NCI-H446 treated with DMSO at 0.1 percent for 48 hours (cell line): ENCODE measurements around the gene PRKN.

Experiments used
- DNase-seq: peaks from one replicate; lab custom pipeline; 2025; lab: John Stamatoyannopoulos, UW

The PRKN gene

DNA sequence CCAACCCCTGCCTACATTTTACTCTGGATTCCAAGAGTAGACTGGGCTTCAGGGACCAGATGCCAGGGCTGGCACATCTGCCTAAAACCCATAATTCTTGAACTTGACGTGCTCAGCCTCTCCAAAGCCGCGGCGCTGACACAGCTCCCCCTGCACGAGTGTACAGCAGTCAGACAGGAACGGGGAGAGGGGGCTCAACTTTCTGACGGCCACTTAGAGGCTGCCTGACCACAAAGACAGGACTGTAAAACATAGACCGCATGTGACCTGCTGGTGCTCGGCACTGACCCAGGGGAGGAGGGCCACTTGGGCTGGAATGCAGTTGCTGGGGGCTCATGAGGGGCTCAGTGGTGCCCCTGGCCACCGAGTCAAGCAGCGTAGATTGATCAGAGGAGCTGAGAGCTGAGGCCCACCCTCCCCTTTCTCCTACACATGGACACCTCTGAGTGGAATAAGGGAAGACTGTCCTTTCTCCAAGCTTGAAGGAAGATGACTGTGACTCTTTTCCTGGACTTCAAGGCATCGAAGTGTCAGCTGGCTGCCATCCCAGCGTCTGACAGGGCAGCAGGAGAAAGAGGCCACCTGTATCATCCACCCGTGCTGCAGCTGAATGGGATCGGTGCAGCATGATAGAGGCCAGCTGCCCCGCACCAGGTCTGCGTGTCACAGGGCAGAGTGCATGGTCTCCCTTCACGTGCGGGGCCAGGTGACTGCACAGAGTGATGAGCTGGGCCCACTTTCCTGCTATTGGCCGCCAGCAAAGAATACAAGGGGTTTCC lies 1282.4 kb downstream of the PRKN start:
- DNase-seq = no peak

DNA sequence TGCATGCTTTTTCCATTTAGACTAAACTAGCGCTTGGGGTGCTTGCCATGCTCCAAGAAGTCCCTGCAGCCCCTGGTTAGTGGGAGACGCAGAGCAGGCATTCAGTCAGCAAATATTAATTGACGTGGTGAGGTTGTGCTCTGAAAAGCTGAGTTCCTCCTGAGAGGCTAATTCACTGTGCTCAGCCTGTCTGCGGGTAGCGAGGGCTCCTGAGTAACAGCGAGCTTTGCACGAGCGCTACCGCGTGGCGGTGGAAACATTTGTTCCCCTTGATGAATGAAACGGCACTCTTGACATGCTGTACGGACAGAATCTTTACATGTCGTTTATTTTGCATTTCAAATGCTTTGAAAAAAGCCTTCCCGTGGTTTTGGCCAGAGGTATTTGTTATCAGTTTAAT lies 1283.1 kb downstream of the PRKN start:
- DNase-seq = no peak

DNA sequence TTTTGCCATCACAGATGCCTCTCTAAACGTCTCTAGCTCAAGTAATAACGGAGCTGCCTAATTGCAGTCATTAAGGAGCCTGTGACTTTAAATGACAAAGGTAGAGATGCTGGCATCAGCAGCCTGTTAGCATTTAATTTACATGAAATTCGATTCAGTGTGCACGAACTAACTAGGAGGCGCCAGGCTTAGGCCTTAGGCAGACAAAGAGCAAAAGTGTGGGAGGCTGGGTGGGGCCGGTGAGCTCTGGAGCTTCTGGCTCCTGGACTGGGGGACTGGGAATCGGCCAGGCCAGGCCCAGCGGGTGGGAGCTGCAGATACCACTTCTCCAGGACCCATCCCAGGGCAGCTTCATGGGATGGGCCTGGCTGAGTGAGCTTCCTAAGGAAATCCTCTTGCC lies 1283.7 kb downstream of the PRKN start:
- DNase-seq = peak; percentile 47

DNA sequence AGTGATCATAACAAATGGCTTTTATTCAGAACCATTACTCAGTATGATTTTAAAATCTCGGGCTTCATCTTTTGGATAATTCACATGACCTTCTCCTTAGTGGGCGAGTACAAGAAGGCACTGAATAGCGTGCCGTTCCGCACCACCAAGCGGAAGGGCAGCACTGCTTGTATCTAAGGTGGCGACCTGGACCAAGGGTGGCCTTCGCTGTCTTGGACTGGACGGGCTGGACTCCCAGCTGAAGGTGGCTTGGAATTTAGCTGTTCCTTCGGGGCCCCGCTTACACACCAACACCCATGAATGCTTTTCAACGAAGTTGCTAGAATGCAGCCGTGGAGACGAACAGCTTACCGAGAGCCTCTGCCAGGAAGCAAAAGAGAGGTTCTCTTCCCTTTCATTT lies 1285.1 kb downstream of the PRKN start:
- DNase-seq = no peak

DNA sequence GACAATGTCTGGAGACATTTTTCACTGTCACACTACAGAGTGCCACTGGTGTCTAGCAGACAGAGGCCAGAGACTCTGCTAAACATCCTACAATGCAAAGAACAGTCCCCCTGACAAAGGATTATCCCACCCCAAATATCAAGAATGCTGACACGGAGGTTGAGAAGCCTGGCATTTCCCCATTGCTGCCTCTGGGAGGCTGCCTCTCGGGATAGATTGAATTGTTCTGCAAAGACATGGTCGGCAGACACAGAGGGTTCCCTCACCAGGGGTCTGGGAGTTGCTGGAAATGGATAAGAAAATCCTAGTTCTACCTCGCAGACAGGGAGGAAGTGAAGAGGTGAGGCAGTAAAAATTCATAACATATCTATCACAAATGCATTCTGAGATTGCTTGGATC lies 1287.3 kb downstream of the PRKN start:
- DNase-seq = no peak

DNA sequence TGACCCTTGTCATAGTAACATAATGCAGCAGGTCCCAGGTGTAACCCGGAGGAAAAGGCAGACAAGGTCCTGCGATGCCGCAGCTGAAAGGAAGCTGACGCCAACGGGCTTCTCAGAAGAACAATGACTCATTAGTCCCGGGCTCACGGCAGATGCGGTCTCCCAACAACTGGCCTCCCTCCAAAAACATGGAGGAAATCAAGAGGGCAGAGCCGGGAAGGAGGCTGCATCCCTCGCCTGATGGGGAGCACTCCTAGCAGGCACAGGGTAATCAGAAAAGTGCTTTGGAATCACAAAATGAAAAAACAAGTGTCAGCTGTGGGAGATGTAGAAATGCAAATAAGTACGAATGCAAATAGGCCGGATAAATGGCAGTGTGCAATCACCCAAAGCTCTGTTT lies 1288.5 kb downstream of the PRKN start:
- peak; percentile 28 for DNase-seq

DNA sequence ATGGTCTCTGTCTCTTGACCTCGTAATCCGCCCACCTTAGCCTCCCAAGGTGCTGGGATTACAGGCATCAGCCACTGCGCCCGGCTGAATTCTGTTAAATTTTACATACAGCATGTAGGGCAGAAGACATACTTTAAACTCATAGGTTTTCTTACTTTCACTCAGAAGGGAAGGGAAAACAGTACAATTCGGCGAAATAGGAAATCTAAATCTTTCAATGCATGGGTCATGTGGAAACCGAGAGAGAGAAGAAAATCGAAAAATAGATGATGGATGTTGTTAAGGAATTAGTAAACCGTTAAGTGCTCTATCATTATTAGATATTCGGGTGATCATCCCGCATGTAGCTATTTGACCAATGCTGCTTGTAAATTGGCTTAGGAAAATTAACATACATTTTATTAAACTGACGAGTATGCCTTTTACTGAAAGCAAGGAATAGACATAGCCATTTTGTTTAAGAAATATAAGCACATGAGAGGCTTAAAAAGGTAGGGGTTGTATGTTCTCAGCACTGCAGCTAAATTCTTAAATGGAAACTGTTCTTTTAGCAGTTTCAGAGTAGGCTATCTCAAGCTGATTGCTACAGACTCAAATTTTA lies 1289.0 kb downstream of the PRKN start:
- DNase-seq = no peak

DNA sequence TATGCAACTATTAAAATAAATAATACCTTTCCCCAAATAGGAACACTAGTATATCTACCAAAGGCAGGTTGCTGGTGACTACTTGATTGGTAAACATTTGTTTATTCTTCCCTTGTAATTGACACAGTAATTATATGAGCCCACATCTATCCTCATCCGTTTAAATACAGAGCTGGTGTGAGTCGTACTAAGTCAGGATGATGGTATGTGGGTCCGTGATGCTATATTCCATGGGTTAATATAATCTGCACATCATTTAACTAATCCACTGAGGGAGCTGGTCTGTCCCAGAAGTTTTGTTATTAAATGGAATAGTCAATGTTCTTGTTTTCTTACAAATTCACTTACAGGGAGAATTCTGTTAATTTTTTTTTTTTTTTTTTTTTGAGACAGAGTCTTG lies 1289.7 kb downstream of the PRKN start:
- DNase-seq = no peak

DNA sequence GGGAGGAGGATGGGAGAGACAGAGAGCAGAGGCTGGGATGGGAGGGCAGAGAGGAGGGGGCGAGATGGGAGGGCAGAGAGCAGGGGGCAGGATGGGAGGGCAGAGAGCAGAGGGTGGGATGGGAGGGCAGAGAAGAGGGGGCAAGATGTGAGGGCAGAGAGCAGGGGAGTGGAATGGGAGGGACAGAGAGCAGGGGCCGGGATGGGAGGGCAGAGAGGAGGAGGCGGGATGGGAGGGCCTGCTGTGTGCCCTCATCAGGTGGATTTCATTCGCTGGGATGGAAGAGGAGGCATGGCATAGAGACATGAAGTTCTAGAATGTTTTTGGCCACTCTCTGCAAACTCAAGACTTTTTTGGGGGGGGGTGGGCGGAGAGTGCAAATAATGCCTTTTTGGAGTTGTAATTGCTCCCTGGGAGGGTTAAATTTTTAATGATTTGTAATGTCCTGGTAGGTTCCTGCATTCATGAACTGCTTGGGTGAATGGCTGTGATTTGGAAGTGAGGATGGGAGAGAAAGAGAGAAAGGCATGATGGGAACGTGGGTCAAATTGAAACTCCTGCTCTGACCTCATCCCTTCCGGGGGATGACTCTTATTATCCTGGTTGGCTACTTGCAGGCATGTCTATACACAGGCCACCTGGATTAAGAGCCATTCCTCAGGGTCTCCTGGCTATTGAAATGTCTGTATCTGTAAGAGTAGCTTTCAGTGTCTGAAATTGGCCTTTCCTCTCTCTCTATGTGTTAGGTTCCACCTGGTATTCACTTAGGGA lies 1291.3 kb downstream of the PRKN start:
- no peak for DNase-seq

DNA sequence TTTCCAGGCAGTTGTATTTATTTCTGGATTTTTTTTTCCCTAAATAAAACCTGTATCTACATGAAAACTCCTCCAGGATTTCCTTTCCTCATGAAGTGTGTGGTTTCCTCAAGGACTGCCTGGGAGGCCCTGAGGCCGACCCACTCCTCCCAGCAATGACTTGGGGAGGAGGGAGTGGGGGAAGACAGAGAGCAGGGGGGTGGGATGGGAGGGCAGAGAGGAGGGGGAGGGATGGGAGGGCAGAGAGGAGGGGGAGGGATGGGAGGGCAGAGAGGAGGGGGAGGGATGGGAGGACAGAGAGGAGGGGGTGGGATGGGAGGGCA lies 1291.9 kb downstream of the PRKN start:
- DNase-seq = no peak

DNA sequence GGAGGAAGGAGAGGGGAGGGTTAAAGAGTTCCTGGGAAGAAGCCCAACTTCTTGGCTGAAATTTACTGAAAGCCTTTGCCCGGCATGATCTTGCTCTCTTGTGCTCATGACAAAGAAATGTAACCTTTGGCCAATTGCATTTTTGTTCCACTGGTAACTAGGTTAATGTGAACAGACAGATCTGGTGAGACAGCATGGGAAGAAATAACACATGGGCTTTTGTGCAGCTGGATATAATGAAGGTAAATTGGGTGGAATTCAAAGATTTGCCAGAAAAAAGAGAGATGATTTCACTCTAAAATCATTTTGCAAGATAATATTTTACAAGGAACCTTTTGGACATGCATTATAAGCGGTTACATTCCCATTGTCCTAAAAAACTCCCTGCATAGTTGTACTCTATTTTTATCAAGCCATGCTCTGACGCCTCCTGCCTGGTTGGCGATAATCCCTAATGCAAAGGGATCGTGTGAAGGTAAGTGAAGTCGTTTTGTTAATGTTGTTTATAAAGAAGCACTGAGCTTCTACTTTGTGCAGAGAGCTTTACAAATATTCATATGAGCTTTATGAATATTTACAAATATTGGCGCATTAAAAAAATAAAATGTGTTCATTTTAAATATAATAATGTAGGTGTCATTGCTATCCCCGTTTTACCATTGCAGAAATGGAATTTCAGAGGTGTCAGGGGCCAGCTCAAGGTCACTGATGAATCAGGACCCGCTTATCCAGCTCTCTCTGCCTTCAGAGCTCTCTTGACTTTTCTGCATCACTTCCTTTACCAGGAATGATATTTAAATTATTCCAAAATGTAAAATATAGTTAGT lies 1292.4 kb downstream of the PRKN start:
- no peak for DNase-seq

DNA sequence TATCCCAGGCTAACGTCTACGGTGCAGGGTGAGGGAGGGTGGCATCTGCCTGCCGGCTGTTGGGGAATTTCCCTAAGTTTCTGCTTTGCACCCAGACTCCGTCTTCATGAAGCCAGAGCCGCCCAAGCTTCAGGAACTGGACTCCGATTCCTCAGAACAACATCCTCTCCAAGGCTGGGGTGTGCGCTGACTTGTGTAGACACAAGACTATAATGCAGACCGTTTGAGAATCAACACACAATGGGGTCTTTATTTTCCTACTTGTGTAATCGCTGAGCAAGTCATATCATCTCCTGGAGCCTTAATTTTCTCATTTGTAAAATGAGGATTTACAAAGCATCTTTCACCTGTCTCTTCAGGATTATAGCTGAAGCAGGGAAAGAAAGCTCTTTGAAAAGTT lies 1293.2 kb downstream of the PRKN start:
- no peak for DNase-seq

DNA sequence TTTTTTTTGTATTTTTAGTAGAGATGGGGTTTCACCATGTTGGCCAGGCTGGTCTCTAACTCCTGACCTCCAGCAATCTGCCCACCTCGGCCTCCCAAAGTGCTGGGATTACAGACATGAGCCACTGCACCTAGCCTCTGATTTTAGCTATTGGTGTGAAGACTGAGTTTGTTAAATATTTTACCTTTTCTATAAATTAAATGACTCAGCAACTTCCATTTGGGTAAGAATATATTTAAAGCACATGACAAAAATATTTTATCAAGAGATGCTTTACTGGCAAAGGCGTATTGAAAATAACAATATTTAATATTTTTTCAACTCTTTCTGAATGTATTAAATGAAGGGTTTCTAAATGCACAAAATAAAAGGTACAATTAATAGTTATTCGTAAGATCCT lies 1295.0 kb downstream of the PRKN start:
- DNase-seq = no peak

DNA sequence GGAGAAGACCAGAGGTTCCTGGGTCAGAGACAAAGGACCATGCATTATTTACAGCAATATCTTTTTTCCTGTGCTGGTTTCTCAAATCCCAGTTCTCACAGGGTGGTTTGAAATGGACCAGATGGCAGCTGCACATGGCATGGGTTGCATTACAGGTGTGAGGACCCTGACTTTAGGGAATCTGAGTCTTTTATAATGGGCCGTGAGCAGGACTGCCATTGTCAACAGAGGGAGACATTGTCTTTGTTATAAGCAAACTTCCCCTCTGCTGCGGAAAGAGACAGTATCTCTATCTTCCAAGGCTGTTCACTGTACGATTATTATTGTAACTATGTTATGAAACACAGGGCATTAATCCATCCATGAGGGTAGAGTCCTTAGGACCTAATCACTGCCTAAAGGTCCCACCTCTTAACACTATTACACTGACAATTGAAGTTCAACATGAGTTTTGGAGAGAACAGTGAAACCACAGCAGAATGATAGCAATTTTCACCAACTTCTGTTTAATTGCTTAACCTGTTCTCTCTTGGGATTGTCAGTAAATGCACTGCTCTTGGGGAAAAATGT lies 1297.6 kb downstream of the PRKN start:
- no peak for DNase-seq

DNA sequence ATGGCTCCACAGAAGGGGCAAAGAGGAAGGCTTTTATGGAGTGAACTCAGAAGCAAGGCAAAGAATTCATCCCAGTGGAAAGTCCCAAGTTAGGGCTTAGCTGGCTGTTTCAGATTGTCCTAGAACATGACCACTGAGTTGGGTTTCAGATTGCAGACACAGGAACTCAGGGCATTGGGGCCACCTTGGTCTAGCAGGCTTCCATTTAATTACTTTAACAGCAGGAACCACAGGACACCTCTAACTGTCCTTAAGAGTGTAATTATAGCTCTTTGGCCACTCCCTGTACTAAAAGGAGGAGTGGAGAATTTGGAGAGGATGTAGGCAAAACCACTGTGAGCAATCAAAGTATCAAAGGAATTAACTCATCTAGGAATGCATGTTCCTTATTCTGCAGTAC lies 1303.1 kb downstream of the PRKN start:
- no peak for DNase-seq

DNA sequence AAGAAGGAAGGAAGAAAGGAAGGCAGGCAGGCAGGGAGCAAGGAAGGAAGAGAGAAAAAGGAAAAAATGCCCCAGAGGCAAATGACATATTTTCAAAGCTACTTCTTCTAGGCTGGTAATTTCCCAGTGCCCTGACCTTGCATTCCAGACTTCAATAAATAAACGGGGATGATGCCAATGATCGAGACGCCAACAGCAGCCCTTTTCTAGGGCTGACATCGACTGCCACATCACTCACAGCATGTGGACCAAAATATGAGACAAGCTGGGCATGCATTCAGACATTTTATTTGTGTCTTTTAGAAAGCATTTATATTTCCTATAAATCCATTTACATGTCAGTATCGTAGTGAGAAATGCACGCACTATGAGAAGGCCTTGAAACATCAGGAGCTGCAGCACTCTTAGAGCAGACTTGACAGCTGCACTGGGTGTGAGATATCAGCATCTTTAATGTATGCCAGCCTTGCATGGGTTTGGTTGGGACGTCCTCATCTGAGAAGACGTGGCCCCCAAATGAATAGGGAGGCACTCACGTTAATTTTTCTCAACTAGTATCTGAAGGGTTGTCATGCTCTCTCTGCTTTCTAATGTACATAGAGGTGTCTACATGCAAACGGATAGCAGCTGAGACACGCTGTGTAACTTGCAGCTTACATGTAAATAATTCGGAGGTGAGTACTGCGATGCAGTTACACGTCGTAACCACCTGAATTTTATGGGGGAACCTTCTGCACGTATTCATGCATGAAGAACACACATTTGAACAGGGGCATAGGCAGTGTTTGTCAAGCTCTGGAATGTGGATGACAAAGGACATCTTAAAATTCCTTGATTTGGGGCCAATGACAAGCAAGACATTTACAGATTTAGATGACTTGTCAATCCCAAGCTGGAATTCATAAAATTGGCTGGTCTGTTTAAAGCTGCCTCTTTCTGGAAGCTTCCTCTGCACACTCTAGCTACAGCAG lies 1304.6 kb downstream of the PRKN start:
- no peak for DNase-seq

DNA sequence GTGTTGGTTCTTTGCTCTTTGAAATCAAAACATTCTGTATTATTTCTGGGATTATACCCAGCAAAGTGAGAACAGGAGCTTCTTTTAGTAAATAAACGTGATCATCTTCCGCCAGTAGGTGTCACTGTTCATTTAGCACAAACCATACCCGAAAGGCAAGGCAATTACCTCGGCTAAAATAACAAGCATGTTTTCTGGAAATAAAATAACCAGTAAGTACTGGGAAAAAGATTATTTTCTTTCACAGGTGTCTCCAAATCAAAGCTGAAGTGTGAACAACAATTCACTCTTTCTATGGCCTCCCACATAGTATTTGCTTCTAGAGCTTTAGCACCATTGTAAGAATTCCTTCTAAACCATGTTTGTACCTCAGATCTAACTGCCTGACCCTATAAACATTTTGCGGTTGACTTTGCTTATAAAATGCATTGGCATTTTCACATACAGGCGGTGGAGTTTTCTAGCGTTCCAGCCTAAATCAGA lies 1309.1 kb downstream of the PRKN start:
- peak; percentile 47 for DNase-seq

DNA sequence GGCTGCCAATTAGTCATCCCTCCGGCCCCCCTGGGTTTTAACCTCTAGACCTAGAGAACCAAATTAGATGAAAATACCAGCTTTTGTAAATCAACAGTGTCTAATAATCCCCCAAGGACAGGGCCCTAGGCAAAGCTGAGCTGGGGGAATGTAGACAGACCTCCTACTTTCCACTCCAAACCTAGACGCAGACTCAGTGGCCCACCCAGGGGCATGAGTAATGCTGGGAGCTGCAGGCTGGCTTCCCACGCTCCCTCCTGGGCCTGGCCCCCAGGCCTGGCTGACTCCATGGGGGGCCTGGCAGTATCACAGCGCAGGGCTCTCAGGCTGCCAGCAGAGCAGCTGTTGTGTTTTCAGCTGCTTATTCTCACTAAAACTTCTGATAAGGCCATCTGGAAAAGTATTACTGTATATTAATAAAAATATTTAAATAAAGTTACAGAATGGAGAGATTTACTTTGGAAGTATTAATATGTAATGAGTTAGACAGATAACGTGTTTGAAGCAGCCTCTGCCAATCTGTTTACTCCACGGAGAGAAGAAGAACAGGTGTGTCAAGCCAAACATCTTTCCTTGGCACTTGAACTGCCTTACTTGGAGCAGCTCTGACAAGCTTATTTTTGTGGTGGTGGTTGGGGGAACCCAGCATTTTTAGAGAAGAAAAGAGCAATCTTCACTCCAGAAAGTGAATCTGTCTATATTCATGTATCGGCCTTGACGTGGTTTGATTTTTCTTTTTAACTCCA lies 1309.7 kb downstream of the PRKN start:
- peak; percentile 48 for DNase-seq

DNA sequence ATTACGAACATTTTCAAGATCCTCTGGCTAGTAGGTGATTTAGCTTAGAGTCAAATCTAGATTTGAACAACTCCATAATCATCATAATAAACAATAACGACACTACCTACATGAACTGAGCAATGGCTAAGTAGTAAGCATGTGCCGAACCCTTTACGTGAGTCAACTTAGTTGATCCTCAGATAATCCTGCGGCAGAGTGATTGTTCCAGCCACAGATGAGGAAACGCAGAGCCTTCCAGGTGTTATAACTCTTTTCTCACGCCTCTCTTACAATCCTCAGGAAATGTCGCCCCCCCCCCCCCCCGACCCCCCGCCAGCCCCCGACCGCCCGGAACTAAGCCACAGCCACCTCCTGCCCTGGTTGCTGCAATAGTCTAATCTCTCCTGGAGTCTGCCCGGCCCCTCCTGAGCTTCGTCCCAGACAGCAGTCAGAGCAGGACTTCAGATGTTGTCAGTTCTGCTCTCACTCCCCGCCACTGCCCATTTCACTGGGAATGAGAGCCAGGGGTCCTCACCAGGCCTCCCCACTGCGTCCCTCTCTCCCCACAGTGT lies 1312.2 kb downstream of the PRKN start:
- DNase-seq = no peak

DNA sequence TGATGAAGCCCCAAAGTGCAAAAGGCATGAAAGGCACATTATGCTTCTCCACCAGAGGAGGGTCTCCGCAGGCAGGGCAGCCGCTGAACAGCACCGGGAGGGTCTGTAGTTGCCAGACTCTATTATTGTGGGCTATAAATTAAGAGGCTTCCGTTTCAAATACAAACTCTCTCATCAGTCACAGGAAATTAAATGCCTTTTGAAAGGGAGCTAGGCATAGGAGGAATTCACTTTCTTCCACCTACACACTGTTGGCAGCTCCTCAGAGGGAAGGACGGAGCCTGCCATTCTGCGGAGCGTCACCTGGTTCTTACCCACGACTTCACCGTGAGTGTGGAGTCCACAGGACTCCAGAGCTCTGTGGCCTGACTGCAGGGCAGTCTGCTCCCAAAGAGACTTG lies 1312.9 kb downstream of the PRKN start:
- DNase-seq = no peak
